Breast epithelium (tissue), 4 donors: ENCODE data around the gene THBS2. TPM values are rescaled to one million over a fixed set of nuclear protein-coding genes. Genes with fewer than 3 reads are reported as not detected.

Experiments used
- DNase-seq, 2 donors: peaks; one replicate each; pipeline ENCODE4 v3.0.0-alpha.2; 2019; ENCODE audit warnings: low spot score in 2 of 2
- H3K27ac ChIP-seq, 2 donors: fragments of 200-600 bp; sonication (generic) in 1 of 2; one replicate each; pipeline ENCODE4 v1.5.1; 2016 to 2019; ENCODE audit warnings: mild to moderate bottlenecking in 1 of 2
- H3K27me3 ChIP-seq, 2 donors: fragments of 200-600 bp; sonication (generic) in 1 of 2; one replicate each; pipeline versions ENCODE4 v1.5.1 to v1.6.0; 2017 to 2019; ENCODE audit warnings: control low read depth in 1 of 2, mild to moderate bottlenecking in 1 of 2
- H3K36me3 ChIP-seq: fragments of 200-600 bp; one replicate; pipeline ENCODE4 v1.5.1; 2019
- H3K4me1 ChIP-seq, 2 donors: fragments of 200-600 bp; sonication (generic); one replicate each; pipeline ENCODE4 v1.5.1; 2016 to 2019; ENCODE audit warnings: control low read depth in 1 of 2
- H3K4me3 ChIP-seq, 3 donors: fragments of 200-600 bp; sonication (generic); 1 replicate in 2 of 3; 2 replicates in 1 of 3; pipeline ENCODE4 v1.5.1; 2016 to 2019; ENCODE audit warnings: mild to moderate bottlenecking in 3 of 3, moderate library complexity in 2 of 3
- H3K9me3 ChIP-seq, 2 donors: fragments of 200-600 bp; sonication (generic) in 1 of 2; one replicate each; pipeline ENCODE4 v1.5.1; 2016 to 2019; ENCODE audit warnings: control low read depth in 1 of 2
- POLR2A ChIP-seq: fragments of 450-650 bp; IDR thresholded peaks from one replicate; pipeline ENCODE4 v1.6.1; 2016; ENCODE audit warnings: antibody characterized with exemption, mild to moderate bottlenecking, moderate library complexity
- POLR2AphosphoS5 ChIP-seq, 3 donors: sonication (generic); formaldehyde crosslinking; IDR thresholded peaks; one replicate each; pipeline ENCODE4 v1.6.1; 2017; ENCODE audit warnings: antibody characterized with exemption in 3 of 3
- intact Hi-C: fragments of 100-400 bp; cut with DNase I; formaldehyde crosslinking; loops from one replicate; pipeline ENCODE4 v1.15.1; 2023; ENCODE audit warnings: low total_unique reads
- total RNA-seq, 3 donors: library from RNA; depleted of rRNA; stranded (reverse); fragments of >200 nt; gene quantifications; one replicate each; pipeline ENCODE4 v1.1.0, GENCODE V29; 2016
- TF ChIP-seq, protein P1 (sequence below), 3 donors: fragments of 450-650 bp; IDR thresholded peaks; one replicate each; pipeline ENCODE4 v1.5.1; 2016 to 2017; ENCODE audit warnings: antibody characterized with exemption in 3 of 3, mild to moderate bottlenecking in 3 of 3, moderate library complexity in 3 of 3

THBS2 gene
- total RNA-seq, 3 donors from 2014 or later = 31.9 to 145 (median 73.0) TPM

GRCh38 chr6:169213814-169214520 is 39.7 kb downstream of the THBS2 start:
- TF ChIP-seq, protein P1, sequence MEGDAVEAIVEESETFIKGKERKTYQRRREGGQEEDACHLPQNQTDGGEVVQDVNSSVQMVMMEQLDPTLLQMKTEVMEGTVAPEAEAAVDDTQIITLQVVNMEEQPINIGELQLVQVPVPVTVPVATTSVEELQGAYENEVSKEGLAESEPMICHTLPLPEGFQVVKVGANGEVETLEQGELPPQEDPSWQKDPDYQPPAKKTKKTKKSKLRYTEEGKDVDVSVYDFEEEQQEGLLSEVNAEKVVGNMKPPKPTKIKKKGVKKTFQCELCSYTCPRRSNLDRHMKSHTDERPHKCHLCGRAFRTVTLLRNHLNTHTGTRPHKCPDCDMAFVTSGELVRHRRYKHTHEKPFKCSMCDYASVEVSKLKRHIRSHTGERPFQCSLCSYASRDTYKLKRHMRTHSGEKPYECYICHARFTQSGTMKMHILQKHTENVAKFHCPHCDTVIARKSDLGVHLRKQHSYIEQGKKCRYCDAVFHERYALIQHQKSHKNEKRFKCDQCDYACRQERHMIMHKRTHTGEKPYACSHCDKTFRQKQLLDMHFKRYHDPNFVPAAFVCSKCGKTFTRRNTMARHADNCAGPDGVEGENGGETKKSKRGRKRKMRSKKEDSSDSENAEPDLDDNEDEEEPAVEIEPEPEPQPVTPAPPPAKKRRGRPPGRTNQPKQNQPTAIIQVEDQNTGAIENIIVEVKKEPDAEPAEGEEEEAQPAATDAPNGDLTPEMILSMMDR (IDR thresholded peaks at IDR 0.05) = no peak
- TF ChIP-seq POLR2AphosphoS5 (IDR thresholded peaks at IDR 0.05) (no peak), POLR2A (no peak)
- intact Hi-C loops = no loop called here
- Histone ChIP-seq H3K9me3 (no peaks in the 10 kb centered on the region), H3K27me3 (no peaks in the 10 kb centered on the region), H3K36me3 (no peaks in the 10 kb centered on the region), H3K4me1 (no peaks in the 10 kb centered on the region), H3K27ac (peak overlapping the region; percentile 81 to 87), H3K4me3 (peak overlapping the region in 2 of 3 donors; percentile 47 to 59)
- DNase-seq = no peak

DNA sequence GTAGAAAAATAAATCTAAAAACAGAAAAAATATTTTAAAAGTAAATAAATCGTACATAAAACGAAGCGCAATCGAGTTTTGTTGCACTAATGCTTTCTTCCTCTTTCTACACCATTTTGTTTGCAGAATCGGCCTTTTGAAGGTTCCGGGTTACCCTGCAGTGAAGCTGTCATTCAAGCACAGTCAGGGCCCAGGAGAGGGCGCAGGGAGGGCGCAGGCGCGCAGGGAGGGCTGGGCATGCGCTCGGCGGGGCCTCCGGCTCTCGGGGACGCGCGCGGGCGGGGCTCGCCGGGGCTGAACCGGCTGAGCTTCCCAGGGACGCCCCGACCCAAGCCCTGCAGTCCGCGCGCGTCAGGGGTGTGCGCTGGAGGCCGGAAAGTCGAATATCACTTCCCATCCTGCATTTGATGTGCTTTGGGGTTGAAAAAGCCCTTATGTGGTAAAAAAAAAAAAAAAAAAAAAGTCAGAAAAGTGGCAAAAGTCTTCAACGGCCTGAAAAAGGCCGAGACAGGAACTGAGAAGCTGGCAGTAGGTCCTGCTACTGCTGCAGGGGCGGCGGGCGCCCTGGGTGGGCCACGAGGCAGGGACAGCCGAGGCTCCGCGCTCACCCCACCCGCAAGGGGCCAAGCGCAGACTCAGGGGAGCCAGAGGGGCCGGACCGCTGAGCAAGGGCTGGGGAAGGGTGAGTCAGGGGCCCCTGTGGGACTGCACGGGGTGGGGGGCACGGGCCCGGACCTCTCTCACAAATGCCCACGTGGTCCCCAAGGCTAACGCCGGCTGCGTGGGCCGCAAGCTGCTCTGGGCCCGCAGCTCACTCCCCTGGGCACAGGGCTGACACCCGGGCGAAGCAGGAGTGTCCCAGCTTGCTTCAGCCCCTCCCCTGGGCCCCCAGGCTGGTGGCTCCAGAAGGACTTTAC is 40.5 kb downstream of the THBS2 start:
- Histone ChIP-seq H3K4me3 (peak overlapping the region; percentile 13 to 59 (median 47)), H3K27me3 (no peaks in the 10 kb centered on the region), H3K4me1 (no peaks in the 10 kb centered on the region), H3K36me3 (no peaks in the 10 kb centered on the region), H3K9me3 (no peaks in the 10 kb centered on the region), H3K27ac (peak overlapping the region; percentile 81 to 87)
- intact Hi-C loops = no loop called here
- peak; percentile 69 to 85 for DNase-seq
- TF ChIP-seq, protein P1 (IDR thresholded peaks at IDR 0.05) = peak in 1 of 3 donors; percentile 14
- TF ChIP-seq POLR2AphosphoS5 (IDR thresholded peaks at IDR 0.05) = peak in 2 of 3 donors; percentile 25 to 36
- TF ChIP-seq POLR2A = no peak

- intact Hi-C loops = no loop called here
- no peak for DNase-seq
- Histone ChIP-seq H3K4me3 (peak overlapping the region in 2 of 3 donors; percentile 47 to 59), H3K36me3 (no peaks in the 10 kb centered on the region), H3K4me1 (no peaks in the 10 kb centered on the region), H3K27ac (no peak overlapping the region), H3K9me3 (peaks cover 0 to under 1% of the 10 kb centered on the region in 2 donors), H3K27me3 (no peaks in the 10 kb centered on the region)
- TF ChIP-seq, protein P1 (IDR thresholded peaks at IDR 0.05) = no peak
- TF ChIP-seq POLR2AphosphoS5 (IDR thresholded peaks at IDR 0.05) (no peak), POLR2A (no peak)
These were observed 41.2 kb downstream of the THBS2 start for GRCh38 chr6:169212436-169212835.

- intact Hi-C loops = no loop called here
- no peaks in the 10 kb centered on the region for H3K27me3 ChIP-seq
- TF ChIP-seq POLR2A (no peak), POLR2AphosphoS5 (IDR thresholded peaks at IDR 0.05) (no peak)
- TF ChIP-seq, protein P1 (IDR thresholded peaks at IDR 0.05) = no peak
- no peak overlapping the region for H3K4me3 ChIP-seq
- H3K27ac ChIP-seq = no peak overlapping the region
- no peaks in the 10 kb centered on the region for H3K36me3 ChIP-seq
- peaks cover 0 to 6% of the 10 kb centered on the region in 2 donors for H3K9me3 ChIP-seq
- no peak for DNase-seq
- H3K4me1 ChIP-seq = no peaks in the 10 kb centered on the region
These were observed 41.8 kb downstream of the THBS2 start for GRCh38 chr6:169211881-169212280.
